ENCODE measurements around the gene OR6B1.

The OR6B1 gene

DNA sequence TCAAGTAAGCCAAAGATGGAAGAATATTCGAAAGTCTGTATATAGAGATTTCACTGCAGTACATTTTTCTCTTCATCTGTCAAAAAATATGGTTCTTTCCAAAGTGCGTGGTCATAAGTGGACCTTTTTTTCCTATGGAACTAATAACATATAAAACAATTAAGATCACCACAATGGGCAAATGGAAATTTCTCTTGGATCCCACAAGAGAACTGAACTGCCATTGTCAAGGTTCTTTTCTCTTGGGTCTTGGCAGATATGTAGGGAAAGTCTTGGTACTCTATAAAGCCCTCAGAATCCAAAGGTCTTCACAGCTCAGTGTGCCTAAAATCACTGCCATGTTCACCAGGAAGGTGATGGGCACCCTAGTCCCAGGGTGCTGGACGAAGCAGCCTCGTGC lies at the start of gene OR6B1:
TSS of gene OR6B1 (plus strand) at position 301 of the 400 bp plus-strand sequence. CDS start 3,677 bp downstream, outside the sequence.
- TF ChIP-seq, protein P1, sequence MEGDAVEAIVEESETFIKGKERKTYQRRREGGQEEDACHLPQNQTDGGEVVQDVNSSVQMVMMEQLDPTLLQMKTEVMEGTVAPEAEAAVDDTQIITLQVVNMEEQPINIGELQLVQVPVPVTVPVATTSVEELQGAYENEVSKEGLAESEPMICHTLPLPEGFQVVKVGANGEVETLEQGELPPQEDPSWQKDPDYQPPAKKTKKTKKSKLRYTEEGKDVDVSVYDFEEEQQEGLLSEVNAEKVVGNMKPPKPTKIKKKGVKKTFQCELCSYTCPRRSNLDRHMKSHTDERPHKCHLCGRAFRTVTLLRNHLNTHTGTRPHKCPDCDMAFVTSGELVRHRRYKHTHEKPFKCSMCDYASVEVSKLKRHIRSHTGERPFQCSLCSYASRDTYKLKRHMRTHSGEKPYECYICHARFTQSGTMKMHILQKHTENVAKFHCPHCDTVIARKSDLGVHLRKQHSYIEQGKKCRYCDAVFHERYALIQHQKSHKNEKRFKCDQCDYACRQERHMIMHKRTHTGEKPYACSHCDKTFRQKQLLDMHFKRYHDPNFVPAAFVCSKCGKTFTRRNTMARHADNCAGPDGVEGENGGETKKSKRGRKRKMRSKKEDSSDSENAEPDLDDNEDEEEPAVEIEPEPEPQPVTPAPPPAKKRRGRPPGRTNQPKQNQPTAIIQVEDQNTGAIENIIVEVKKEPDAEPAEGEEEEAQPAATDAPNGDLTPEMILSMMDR (conservative IDR thresholded peaks at IDR 0.05; ENCODE audit: control insufficient read depth, insufficient read depth, low read depth, low read length): no peak
- DNase-seq (ENCODE audit: low read depth): no peak
- H3K4me3 ChIP-seq (ENCODE audit: control insufficient read depth, low read depth, low read length): no peak within 1 kb of the TSS

DNA sequence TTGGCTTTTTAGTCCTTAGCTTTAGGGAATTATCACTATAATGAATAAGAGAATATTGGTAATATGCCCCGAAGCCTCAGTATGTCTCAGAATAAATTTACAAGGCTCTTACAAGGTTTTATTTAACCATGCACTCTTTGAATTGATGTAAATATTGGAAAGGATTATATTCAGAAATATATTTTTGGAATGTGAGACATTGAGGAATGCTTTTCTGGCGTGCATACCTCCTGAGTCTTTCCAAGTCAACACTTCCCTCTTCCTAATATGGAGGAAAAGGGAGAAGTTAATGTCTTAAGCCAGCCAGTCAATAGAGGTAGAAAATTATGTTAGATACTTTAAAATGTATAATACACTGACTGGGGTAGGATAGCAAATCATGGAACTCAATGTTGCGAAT lies 46.7 kb upstream of the OR6B1 start:
- TF ChIP-seq, protein P1 (conservative IDR thresholded peaks at IDR 0.05; ENCODE audit: control insufficient read depth, insufficient read depth, low read depth, low read length): no peak
- H3K4me3 ChIP-seq (ENCODE audit: control insufficient read depth, low read depth, low read length): no peak overlapping the region
- DNase-seq (ENCODE audit: low read depth): no peak

DNA sequence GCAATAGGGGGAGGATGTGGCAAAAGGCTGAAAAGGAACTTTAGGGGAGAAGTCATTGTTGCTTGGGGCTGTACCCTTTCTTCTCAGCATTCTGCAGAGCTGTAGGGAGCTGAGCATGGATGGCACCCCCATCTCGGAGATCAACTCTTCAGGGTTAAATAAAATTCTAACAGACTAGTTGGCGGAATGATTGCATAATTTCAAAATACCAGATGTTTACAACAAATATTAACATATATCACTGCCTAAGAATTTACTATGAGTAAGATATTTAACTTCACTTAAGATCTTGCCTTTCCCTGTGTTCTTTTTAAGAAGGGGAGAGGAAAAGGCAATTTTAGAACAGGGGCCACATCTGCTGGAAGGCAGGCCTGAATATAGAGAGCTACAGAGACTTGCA lies 46.0 kb upstream of the OR6B1 start:
- no peak overlapping the region for H3K4me3 ChIP-seq (ENCODE audit: control insufficient read depth, low read depth, low read length)
- no peak for DNase-seq (ENCODE audit: low read depth)
- TF ChIP-seq, protein P1 (conservative IDR thresholded peaks at IDR 0.05; ENCODE audit: control insufficient read depth, insufficient read depth, low read depth, low read length): no peak

DNA sequence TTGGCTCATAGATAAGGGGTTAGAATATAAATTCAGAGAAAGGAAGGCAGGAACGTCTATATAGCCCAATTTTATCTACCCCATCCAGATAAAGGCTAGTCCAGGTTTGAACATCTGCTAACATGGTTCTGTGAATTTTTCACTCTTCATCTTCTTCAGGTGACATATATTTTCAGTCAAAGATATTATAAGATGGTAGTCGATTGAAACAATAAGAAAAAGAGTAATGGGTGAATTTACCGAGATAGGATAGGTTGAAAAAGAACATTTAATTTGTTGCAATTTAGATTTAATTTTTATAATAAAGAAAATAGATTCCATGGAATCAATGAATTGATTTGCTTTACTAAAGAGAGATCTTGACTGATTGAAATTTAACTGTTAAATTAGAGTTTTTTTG lies 45.6 kb upstream of the OR6B1 start, which contains the start of gene OR2F1:
TSS of gene OR2F1 (plus strand) at position 301 of the 400 bp plus-strand sequence. CDS start 5,127 bp downstream, outside the sequence.
- TF ChIP-seq, protein P1 (conservative IDR thresholded peaks at IDR 0.05; ENCODE audit: control insufficient read depth, insufficient read depth, low read depth, low read length): no peak
- H3K4me3 ChIP-seq (ENCODE audit: control insufficient read depth, low read depth, low read length): no peak within 1 kb of the TSS
- no peak for DNase-seq (ENCODE audit: low read depth)

DNA sequence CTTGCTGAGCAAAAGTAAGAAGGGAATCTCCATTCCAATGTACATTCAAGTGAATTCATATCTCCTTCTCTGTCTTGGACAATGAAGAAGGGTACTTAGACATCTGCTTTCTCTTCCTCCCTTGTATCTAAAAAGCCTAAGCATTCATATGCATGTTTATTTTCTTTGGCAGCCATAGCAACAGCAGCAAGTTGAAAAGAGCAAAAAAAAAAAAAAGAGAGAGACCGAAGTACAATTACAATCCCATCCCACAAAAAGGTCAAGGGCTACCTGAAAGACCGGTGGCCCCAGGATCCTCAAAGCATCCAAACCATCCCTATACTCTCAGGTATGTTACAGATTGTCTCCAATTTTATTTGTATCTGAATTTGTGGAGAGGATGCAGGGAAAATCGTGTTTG lies 41.3 kb upstream of the OR6B1 start:
- no peak overlapping the region for H3K4me3 ChIP-seq (ENCODE audit: control insufficient read depth, low read depth, low read length)
- TF ChIP-seq, protein P1 (conservative IDR thresholded peaks at IDR 0.05; ENCODE audit: control insufficient read depth, insufficient read depth, low read depth, low read length): no peak
- no peak for DNase-seq (ENCODE audit: low read depth)

DNA sequence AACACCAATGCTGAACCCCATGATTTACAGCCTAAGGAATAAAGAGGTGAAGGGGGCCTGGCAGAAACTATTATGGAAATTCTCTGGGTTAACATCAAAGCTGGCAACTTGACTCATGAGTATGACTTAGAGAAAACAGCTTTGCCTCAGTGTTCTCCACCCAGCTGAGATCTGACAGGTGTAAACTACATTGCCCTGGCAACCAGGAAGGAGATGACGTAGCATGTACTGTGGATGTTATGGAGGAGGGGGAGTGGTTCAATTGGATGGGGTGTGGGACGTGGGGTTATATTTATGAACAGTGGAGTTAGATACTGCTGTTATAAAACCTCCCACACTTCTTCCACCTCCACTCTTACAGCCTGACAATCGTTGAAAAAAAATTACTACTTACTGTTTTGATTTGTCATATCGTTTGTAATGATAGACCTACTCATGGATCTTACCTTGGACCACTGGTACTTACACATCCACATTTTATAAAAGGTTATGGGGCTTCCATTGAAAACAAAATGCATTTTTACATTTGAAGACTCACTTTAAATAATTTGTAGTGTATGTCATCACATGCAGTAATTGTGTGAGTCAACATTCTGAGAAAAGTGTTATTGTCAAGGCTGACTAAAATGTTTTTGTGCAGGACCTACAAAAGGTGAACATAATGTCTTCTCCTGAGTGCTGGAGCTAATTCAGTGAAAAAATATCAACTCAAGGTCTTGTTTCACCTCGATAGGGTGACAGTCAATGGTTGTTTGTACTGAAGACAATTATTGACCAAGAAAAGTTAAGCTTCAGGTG lies 39.1 kb upstream of the OR6B1 start:
- TF ChIP-seq, protein P1 (conservative IDR thresholded peaks at IDR 0.05; ENCODE audit: control insufficient read depth, insufficient read depth, low read depth, low read length): no peak
- no peak for DNase-seq (ENCODE audit: low read depth)

More for the DNA sequence above, 39.1 kb upstream of the OR6B1 start:
- no peak overlapping the region for H3K4me3 ChIP-seq (ENCODE audit: control insufficient read depth, low read depth, low read length)
